ENCODE data around the gene KCNMA1. TPM values are rescaled to one million over a fixed set of nuclear protein-coding genes. Genes with fewer than 3 reads are reported as not detected.
A peak's percentile ranks its signal among the peaks of the same experiment; 100 is the strongest.

KCNMA1 gene
- total RNA-seq, 1 donor = 106 TPM

DNA sequence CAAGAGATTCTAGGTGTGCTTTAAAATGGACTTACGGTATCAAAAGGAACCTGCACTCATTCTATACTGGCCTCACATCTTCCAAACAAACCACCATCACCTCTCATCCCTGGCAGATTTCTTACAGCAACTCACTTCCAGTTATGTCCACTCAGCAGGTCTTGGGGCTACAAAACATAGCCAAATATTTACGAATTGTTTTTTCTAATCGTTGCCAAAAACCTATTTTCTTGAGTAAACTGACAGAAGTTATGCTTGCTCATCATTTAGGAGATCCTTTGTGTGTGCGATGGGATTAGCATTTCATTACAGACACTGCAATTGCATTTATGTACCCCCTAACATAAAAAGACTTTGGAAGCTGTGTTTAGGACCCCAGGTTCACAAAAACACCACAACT, 2.7 kb downstream of the KCNMA1 start:
- H3K4me3 ChIP-seq (ENCODE audit: low read depth, low read length) = no peak overlapping the region
- TF ChIP-seq, protein P1, sequence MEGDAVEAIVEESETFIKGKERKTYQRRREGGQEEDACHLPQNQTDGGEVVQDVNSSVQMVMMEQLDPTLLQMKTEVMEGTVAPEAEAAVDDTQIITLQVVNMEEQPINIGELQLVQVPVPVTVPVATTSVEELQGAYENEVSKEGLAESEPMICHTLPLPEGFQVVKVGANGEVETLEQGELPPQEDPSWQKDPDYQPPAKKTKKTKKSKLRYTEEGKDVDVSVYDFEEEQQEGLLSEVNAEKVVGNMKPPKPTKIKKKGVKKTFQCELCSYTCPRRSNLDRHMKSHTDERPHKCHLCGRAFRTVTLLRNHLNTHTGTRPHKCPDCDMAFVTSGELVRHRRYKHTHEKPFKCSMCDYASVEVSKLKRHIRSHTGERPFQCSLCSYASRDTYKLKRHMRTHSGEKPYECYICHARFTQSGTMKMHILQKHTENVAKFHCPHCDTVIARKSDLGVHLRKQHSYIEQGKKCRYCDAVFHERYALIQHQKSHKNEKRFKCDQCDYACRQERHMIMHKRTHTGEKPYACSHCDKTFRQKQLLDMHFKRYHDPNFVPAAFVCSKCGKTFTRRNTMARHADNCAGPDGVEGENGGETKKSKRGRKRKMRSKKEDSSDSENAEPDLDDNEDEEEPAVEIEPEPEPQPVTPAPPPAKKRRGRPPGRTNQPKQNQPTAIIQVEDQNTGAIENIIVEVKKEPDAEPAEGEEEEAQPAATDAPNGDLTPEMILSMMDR (IDR thresholded peaks at IDR 0.05; ENCODE audit: insufficient read depth, low read length) = no peak
- no peak for DNase-seq (ENCODE audit: low read depth)

DNA sequence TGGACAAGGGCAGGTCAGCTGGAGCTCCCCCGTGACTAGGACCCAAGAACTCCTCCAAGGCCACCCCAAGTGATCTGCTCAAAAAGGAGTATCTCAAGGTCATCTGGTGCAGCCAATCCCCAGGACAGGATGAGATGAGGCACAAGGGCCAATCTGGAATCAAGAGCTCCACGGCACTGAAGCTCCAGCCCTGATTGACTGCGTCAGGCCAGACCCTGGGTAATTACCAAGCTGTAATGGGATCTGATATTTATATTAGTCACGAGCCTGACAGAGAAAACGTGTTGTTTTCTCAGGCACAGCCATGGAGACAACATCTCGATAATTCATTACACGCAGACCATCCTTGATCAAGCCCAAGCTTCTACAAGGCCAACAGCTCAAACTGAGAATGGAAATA, 4.2 kb downstream of the KCNMA1 start:
- TF ChIP-seq, protein P1 (IDR thresholded peaks at IDR 0.05; ENCODE audit: insufficient read depth, low read length) = no peak
- DNase-seq (ENCODE audit: low read depth) = no peak
- H3K4me3 ChIP-seq (ENCODE audit: low read depth, low read length) = no peak overlapping the region

DNA sequence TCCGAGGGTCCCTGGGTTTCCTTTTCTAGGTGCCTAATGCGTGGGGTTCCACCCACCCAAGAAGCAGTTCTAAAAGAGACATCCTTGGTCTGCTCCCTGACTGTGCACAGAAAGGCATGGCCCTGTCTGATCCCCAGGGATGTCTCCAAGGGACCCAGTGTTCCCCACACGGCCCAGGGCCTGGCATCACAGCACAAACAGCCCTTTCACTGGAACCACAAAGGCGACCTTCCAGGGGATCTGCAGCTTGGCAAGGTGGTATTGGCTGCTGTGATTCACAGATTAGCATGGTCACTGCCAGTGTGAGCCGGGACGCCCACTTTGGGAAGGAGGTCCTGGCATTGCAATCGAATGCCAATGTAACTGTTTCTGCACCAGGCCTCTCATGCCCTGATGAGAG, 6.4 kb downstream of the KCNMA1 start:
- DNase-seq (ENCODE audit: low read depth) = no peak
- no peak overlapping the region for H3K4me3 ChIP-seq (ENCODE audit: low read depth, low read length)

DNA sequence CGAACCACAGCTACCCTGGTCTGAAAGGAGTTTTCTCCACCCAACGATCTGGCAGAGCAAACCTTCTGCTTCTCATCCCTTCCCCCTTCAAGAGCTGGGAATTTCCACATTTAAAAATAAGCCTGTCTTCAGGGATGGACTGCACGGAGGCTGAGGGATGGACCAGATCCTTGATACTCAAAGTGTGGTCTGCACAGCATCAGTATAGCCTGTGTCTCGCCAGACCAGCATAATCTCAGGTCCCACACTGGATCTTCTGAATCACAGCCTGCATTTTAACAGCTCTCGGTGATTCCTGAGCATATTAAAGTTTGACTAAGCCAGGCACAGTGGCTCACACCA, 7.1 kb downstream of the KCNMA1 start:
- DNase-seq (ENCODE audit: low read depth) = peak; percentile 19
- TF ChIP-seq, protein P1 (IDR thresholded peaks at IDR 0.05; ENCODE audit: insufficient read depth, low read length) = no peak
- H3K4me3 ChIP-seq (ENCODE audit: low read depth, low read length) = no peak overlapping the region

More for the DNA sequence above, 6.4 kb downstream of the KCNMA1 start:
- TF ChIP-seq, protein P1 (IDR thresholded peaks at IDR 0.05; ENCODE audit: insufficient read depth, low read length) = no peak

DNA sequence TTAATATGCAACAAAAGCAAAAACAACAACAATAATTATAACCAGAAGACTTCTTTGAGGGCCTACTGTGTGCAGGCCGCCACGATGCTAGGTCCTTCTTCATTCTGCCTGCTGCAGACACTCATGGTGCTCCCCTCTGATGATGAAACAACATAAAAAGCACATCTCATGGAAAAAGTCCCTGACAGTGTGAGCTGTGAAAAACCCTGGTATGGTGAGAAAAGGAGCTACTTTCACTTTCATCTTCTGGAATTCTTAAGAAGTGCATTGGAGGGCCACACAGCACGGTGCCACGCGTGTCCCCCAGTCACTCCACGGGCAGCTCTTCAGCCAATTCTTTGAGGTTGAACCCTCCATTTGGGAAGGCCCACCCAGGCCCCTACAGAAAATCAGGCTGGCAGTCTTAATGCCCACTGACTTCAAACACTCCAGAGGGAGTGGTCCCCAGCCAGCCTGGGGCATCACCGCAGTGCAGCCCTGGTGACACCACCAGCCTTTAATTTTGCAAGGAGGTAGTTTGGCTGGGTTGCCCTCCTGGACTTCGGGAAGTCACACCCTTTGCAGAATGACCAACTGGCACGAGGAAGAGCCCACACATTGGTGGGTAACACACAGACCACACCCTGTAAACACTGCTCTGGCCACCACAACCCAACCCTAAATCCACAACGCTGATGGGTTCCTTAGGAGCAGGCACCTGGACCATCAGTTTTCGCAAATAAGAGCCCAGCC, 7.7 kb downstream of the KCNMA1 start:
- H3K4me3 ChIP-seq (ENCODE audit: low read depth, low read length) = no peak overlapping the region
- TF ChIP-seq, protein P1 (IDR thresholded peaks at IDR 0.05; ENCODE audit: insufficient read depth, low read length) = no peak
- DNase-seq (ENCODE audit: low read depth) = peak; percentile 55

DNA sequence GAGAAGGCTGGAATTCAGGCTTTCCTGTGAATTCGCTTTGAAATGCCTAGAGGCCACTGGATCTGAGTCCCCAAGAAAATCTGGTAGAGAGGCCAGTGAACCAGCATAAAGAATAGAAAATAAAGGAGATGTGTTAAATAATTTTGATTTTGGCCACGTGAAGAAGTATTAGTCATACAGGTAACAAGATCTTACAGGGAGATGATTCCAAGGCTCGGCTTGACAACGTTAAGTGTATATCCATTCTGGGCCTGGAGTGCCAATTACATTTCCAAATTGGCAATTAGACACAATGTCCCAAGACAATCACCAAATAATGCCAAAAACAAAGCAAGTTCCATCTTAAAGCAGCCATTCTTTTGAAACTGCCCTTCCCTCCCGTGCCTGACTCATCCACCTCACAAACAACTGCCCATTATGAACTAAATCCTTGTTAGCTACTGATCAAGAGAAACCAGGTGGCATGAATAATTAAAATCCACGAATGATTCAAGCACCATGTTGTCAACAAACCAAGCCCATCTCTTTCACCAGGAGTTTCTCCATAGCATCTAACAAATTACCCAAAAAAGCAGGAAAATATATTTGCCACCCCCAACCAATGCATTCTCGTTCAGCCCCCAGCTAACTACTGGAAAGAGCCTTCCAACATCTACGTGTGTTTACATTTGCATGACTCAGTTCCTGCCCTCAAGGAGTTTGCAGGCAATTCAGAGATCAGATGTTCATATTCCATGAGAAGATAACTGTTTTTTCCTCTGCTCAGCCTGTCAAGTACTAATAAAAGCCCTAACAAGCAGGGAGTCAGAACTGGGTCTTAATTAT, 8.5 kb downstream of the KCNMA1 start:
- no peak overlapping the region for H3K4me3 ChIP-seq (ENCODE audit: low read depth, low read length)
- TF ChIP-seq, protein P1 (IDR thresholded peaks at IDR 0.05; ENCODE audit: insufficient read depth, low read length) = no peak
- peak; percentile 16 for DNase-seq (ENCODE audit: low read depth)
